Activated CD8-positive, alpha-beta memory T cell treated with anti-CD3 and anti-CD28 coated beads for 4 hours (primary cell): ENCODE measurements around the gene SUPT5H.

Source experiments
- DNase-seq, 2 donors: peaks; one replicate each; pipeline ENCODE4 v3.0.0-alpha.2; 2020; ENCODE audit warnings: low read depth in 2 of 2

SUPT5H gene

GRCh38 chr19:39520541-39521484, 75.4 kb downstream of the SUPT5H start:
- no peak for DNase-seq

- no peak for DNase-seq
Observed at GRCh38 chr19:39524495-39524894, 79.1 kb downstream of the SUPT5H start.

- DNase-seq = no peak
Observed at GRCh38 chr19:39525205-39525604, 79.8 kb downstream of the SUPT5H start.
